IPS-18c (cell line): Measurements from ENCODE around the gene ZP2.
"Not testable (repeated sequence)": the region's sequence is repeated elsewhere in the genome, so short reads cannot be mapped to it uniquely, and the experiment has no call there.

Experiments used
- H3K4me3 ChIP-seq: 2 replicates; pipeline ENCODE4 v1.7.0; 2013; ENCODE audit warnings: low read depth, mild to moderate bottlenecking, low read length, moderate library complexity; ENCODE audit not compliant: insufficient read depth
- H3K9me3 ChIP-seq: one replicate; pipeline ENCODE4 v1.6.1; 2013; ENCODE audit warnings: mild to moderate bottlenecking, low read length, moderate library complexity; ENCODE audit not compliant: control insufficient read depth, insufficient read depth

The ZP2 gene

DNA sequence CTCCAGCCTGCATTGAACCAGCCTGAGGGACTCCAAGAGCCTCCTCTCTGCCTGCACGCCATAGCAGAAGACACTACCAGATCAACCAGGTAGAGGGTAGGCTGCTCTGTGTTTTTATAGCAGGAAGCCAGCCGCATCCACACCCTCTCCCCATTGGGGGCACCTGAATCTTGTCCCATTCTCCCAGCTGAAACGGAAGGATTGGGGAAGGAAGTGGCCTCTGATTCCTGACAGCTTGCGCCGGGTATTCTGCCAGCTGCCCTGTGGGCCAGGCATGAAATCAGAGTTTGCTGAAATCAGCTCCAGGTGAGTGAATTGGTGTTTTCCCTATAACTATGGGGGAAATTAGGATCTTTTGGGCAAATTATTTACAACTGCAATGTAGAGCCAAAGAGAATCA, at the start of gene ZP2:
Gene ZP2, minus strand, starts transcription at position 89 of the 400 bp plus-strand sequence. Its CDS starts 27 bp downstream, at position 62.
- Histone ChIP-seq H3K9me3 (no peaks in the 10 kb centered on the region), H3K4me3 (no peak within 1 kb of the TSS)

DNA sequence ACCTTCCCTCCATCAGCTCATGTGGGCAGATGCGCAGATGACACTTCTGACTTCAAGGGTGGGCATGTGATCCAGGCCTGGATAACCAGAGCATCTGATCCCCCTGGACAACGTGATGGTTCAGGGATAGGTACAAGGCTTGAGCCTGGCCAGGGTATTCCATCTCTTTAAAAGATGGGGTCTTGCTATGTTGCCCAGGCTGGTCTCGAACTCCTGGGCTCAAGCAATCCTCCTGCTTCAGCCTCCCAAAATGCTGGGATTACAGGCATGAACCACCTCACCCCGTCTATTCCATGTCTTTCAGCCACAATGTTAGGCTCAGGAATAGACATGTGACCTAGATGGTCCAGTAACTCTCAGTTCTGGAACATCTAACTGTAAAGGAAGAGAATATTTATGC, 45.9 kb upstream of the ZP2 start:
- Histone ChIP-seq H3K9me3 (no peaks in the 10 kb centered on the region), H3K4me3 (no peak overlapping the region)

DNA sequence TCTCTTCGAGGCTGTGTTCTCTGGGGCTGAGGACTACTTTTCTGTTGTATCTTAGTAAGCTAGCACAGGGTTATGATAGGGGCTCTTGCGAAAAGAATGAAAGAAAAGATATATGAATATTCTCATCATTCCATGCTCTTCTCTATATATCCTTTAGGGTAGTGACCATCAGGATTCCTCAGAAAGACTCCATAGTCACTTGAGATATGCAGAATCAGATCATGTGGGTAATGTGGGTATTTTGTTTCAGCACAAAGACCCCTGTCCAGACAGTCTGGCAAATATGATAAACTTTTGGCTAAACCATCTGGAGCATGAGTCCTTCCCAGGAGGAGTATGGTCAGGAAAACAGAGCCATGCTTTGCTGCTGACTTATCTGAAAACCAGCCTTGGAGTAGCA, 45.3 kb upstream of the ZP2 start:
- no peak overlapping the region for H3K4me3 ChIP-seq
- H3K9me3 ChIP-seq = no peaks in the 10 kb centered on the region

DNA sequence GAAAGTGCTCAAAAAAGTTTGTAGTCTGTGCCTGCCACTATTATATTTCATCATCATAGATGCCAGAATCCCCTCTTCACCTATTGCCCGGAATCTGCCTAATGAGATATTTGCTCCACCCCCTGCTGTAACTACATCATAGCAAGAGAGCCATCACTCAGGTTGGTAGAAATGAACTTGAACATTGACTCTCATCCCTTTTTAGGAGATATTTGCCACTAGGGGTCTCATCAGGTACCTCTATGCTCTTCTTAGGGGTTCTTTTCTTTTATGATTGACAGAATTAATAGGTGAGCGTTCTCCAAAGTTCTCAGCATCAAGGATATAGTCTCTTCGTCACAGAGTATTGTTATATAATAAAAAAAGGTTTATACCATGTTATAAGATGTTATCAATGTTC, 42.1 kb upstream of the ZP2 start:
- H3K9me3 ChIP-seq = no peaks in the 10 kb centered on the region
- H3K4me3 ChIP-seq = no peak overlapping the region

DNA sequence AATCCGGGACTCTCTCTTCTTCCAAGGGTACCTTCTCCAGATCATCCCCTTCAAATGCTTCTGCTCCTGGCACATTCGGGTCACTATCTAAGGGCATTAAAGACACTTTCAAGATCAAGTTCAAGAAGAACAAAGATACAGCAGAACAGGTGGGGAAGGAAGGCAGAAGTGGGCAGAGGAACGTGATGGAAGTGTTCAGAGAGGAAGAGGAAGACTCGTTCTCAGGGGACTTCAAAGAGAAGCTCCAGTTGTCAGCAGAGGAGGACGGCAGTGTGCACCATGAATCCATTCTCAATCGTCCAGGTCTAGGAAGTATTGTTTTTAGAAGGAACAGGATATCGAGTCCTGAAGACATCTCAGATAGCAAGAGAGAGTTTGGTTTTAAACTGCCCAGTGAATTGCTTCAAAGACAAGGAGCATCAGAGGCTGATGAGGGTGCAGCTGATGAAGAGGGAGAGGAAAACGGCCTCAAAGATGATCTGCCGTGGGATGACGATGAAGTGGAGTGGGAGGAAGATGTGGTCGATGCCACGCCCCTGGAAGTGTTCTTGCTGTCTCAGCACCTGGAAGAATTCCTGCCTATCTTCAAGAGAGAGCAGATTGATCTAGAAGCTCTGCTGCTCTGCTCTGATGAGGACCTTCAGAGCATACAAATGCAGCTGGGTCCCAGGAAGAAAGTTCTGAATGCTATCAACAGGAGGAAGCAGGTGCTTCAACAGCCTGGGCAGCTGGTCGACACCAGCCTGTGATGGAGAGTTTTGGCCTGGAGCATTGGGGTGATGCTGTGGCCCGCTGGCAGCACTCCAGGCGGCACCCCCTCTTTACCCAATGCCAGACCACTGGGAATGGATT, 38.9 kb upstream of the ZP2 start:
- no peak overlapping the region for H3K4me3 ChIP-seq
- no peaks in the 10 kb centered on the region for H3K9me3 ChIP-seq

DNA sequence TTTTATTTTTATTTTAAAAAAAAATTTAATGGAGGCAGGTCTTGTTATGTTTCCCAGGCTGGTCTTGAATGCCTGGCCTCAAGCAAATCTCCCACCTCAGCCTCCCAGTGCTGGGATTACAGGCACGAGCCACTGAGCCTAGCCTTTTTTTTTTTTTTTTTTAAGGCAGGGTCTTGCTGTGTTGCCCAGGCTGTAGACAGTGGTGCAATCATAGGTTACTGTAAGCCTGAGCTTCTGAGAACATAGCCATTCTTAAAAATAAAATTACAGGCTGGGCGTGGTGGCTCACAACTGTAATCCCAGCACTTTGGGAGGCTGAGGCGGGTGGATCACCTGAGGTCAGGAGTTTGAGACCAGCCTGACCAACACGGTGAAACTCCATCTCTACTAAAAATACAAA, 36.8 kb upstream of the ZP2 start:
- not testable (repeated sequence) for H3K9me3 ChIP-seq, H3K4me3 ChIP-seq

DNA sequence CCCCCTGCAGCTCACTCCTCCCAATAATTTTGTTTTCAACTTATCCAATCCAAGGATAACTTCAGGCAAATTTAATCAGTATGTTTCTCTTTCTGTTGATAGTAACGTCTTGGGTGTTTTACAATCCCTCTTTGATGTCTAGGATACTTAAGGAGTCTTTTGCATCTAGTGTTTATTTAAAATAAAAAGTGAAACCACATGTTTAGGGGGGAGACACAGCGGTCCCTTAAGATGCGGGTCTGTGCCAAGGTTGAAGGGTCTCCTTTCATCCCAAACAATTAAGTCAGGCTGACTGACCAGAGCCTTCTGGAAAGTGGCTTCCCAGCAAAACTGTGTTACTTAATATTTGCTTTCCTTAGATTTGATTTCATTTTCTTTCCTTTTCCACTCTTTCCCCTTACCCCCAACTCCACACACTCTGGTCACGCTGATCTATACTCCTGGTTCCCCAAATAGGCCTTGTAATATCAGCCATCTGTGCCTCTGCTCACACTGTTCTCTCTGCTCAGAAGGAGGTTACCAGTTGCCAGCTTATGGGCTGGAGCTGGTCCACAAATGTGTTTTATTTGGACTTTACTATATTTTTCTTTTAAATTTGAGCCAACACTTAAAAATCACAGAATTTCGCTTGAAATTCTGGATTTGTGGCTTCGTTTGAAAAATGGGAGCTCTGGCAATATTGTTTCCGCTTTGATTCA, 33.3 kb upstream of the ZP2 start:
- Histone ChIP-seq H3K4me3 (no peak overlapping the region), H3K9me3 (no peaks in the 10 kb centered on the region)

DNA sequence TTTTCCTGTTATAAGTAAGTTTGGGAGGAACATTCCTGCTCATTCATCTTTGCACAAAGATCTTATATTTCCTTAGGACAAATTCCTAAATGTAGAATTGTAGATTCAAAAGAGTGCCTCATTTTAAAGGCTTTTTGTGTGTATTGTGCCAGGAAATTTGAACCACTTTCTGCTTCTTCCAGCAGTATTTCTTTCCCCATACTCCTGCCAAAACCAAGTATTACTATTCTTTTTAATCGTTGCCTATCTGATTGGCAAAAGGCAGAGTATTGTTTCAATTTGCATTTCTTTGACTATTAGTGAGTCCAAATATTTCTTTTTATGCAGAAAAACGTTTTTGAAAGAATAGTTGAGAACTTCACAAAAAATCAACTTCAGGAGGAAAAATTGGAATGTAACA, 31.4 kb upstream of the ZP2 start:
- Histone ChIP-seq H3K9me3 (no peaks in the 10 kb centered on the region), H3K4me3 (no peak overlapping the region)

DNA sequence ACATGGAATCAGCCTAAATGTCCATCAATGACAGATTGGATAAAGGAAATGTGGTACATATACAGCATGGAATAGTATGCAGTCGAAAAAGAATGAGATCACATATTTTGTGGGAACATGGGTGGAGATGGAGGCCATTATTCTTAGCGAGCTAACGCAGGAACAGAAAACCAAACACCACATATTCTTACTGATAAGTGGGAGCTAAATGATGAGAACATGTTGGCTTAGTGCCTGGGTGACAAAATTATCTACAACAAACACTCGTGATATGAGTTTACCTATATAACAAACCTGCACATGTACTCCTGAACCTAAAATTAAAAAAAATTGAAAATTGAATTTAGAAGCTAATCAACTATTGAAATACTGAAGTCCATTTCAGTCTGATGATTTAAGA, 28.3 kb upstream of the ZP2 start:
- no peak overlapping the region for H3K4me3 ChIP-seq
- H3K9me3 ChIP-seq = no peaks in the 10 kb centered on the region

DNA sequence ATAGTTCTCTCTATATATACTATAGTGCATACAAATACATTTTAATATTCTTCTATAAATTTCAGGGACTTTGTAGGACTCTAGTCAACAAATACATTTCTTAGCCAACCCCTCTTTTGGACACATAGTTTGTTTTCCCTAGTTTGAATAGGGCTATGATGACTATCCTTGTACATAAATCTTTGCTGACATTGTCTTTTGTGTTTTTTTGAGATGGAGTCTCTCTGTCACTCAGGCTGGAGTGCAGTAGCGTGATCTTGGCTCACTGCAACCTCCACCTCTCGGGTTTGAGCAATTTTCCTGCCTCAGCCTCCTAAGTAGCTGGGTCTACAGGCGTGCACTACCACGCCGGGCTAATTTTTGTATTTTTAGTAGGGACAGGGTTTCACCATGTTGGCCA, 25.5 kb upstream of the ZP2 start:
- Histone ChIP-seq H3K9me3 (no peaks in the 10 kb centered on the region), H3K4me3 (no peak overlapping the region)

DNA sequence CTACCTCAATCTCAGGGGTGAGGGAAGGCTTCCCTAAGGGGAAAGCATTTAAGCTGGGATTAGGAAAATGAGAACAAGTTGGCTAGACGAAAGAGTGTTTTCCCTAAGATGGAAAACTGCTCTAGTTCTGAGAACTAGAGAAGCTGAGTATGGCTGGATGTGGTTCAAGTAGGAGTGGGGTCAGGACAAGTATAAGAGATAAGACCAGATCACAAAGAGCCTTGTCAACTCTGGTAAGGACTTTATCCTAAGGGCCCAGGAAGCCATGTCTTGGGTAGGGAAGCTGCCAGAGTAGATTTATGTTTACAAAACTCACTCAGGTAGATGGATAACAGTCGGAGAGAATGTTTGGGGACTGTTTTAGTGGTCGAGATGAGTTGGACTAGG, 23.8 kb upstream of the ZP2 start:
- Histone ChIP-seq H3K9me3 (no peaks in the 10 kb centered on the region), H3K4me3 (no peak overlapping the region)

DNA sequence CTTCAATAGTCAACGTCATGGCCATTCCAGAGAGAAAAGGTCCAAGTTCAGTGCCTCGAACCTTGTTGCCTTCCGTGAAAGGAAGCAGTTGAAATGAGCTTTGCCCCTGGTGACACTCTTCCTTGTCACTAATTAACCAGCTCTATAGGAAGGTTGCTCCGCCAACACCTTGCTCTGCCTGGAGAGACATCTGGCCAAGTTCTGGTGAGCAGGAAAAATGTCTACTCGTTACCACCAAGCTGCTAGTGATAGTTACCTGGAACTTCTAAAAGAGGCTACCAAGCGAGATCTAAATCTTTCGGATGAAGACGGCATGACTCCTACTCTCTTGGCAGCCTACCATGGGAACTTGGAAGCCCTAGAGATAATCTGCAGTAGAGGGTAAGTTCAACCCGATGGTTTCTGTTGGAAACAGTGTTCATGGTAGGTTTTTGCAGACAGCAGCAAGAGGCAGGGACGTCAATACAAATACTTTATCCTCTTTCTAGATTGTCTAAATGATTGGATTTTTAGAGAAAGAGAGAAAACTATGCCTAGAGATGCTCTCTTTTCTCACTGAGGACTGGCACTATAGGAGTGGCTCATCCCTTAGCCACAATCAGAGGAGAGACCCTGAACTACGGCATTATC, 22.3 kb upstream of the ZP2 start, which contains the start of gene ANKS4B:
Gene ANKS4B, plus strand, starts transcription at position 179 of the 630 bp plus-strand sequence. Its CDS starts 39 bp downstream, at position 218.
- no peaks in the 10 kb centered on the region for H3K9me3 ChIP-seq
- no peak within 1 kb of the TSS for H3K4me3 ChIP-seq

DNA sequence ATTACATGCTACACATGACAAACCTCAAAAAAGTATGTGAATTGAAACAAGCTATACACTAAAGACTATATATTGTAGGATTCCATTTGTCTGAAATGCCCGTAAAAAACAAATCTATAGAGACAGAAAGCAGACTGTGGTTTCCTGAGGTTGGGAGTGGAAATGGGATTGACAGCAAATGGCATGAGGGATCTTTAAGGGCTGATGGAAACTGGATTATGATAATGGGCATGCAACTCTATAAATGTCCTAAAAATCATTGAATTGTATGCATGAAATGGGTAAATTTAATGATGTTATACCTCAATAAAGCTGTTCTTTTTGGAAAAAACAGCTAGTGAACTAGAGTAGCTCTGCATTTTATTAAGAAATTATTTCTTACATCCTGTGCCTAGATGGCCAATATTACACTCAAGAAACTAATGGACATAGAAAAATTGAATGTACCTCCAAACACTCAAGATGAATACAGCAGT, 21.7 kb upstream of the ZP2 start:
- Histone ChIP-seq H3K4me3 (no peak overlapping the region), H3K9me3 (no peaks in the 10 kb centered on the region)

DNA sequence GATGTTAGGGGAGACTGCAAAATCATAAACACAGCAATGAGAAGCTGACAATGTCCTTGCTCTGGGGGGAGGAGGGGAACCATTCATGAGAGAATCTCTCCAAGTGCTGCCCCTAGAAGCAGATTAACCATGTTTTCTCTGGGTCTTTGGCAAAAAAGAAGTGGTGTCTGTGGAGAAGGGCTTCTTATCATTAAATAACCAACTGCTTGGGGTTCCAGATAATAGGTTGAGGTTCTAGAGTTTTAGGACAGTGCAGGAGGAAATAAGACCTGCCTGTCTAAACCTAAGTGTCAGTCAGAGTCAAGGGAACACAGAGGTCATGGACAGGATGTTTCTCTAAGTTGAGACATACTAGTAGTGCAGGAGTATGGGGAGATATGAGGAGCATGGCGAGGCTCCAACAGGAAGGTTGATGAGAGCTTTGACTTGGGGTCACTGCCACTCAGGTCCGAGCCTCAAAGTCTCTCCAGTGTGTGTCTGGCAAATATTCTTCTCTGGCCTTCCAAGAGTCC, 17.0 kb upstream of the ZP2 start:
- Histone ChIP-seq H3K9me3 (no peaks in the 10 kb centered on the region), H3K4me3 (no peak overlapping the region)

DNA sequence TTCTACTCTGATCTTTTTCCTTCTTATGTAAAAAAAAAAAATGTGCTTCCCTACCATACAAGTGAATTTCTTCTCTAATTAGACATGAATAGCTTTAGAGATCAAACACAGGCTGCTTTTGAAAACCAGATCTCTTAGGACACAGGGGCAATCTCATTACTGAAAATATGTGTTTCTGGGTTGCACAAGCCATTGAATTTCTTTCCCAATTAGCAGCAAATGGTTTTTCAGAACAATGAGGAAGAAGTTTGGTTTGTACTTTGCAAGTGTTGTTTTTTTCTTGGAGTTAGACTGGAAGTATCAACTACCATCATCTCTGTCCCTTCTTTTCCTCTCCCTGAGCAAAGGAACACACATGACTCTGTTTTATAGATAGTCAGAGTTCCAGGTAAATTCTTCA, 16.5 kb upstream of the ZP2 start:
- Histone ChIP-seq H3K4me3 (no peak overlapping the region), H3K9me3 (no peaks in the 10 kb centered on the region)

DNA sequence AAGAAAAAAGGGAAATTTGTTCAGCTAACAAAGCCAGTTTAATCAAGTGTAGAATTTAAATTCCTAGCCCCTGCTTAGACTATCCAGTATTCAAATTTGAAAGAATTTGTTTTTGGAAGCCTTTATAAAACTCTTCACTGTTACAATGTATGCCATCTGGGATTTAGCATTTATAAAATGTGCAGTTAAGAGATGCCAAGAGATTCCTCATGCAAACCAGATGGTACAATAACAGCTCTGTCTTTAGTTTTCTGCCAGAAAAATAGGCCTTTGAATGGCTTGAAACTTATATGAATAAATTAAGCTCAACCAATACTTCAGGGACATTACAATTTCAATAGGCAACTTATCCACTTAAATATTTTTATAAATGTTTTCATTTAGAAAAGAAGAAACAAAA, 15.4 kb upstream of the ZP2 start:
- H3K9me3 ChIP-seq = no peaks in the 10 kb centered on the region
- H3K4me3 ChIP-seq = no peak overlapping the region

DNA sequence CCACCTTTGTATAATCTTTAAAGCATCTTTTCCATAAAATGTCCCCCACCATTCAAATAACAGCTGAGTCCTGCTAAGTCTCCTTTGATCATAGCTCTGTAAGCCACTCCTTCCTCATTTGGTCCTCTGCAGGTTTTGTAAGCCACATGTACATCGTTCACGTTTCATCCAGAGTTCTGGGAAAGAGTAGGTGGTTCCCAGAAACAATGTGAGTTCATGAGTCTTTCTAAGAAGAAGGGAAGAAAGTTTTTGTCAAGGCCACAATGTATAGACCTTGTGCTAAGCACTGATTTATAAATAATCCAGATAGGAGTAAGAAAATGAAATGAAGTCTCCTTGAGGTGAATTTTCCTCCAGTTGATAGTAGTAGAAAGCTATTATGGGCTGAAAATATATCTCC, 13.4 kb upstream of the ZP2 start:
- H3K4me3 ChIP-seq = no peak overlapping the region
- H3K9me3 ChIP-seq = no peaks in the 10 kb centered on the region

DNA sequence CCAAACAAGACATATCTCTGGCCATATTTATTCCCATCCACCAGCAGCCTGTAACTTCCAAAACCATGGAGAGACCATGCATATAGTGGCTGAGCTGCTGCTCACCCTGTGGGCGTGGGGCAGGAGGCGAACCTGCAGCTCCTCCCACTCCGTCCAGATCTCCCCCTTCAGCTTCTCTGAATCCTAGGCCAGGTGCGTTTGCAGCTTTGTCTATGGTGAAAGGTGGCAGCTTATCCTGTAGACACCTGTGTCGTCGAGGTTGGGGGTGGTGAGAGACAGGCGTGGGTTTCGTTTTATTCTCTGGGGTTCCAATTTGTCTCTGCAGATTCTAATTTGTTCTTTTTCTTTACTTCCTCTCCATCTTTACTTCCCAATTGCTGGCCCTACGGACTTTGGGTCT, 12.4 kb upstream of the ZP2 start:
- Histone ChIP-seq H3K4me3 (no peak overlapping the region), H3K9me3 (no peaks in the 10 kb centered on the region)
